Measurements from ENCODE around the gene KIF26A.

- TF ChIP-seq CTCF (IDR thresholded peaks at IDR 0.05) (no peak), POLR2A (IDR thresholded peaks at IDR 0.05) (no peak)
These were observed 90.5 kb downstream of the KIF26A start for GRCh38 chr14:104228716-104229533.
